ENCODE measurements around the gene KRTAP4-7.
"Not testable (repeated sequence)": the region's sequence is repeated elsewhere in the genome, so short reads cannot be mapped to it uniquely, and the experiment has no call there.

Gene KRTAP4-7

DNA sequence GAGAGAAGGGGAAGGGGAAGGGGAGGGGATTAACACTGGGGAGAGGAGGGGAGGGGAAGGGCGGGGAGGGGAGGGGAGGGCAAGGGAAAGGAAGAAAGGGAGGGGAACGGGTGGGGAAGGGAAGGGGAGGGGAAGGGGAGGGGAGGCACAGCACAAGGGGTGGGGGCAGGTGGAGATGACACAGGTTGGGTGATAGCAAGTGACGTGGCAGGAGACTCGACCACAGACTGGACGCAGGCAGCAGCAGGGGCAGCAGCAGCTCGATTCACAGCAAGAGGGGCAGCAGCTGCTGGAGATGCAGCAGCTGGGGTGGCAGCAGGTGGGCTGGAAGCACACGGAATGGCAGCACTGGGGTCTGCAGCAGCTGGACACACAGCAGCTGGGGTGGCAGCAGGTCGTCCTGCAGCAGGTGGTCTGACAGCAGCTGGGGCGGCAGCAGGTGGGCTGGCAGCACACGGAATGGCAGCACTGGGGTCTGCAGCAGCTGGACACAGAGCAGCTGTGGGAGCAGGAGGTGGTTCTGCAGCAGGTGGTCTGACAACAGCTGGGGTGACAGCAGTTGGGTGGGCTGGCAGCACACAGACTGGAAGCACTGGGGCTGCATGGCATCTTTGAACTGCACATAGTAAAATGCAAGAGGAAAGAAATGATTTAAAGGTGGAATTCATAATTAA, 17.8 kb downstream of the KRTAP4-7 start, which contains the start of gene KRTAP4-16:
Gene KRTAP4-16 (minus strand): TSS at position 624 of the 674 bp plus-strand sequence. CDS start 0 bp downstream, at position 624.
- TF ChIP-seq, protein P1, sequence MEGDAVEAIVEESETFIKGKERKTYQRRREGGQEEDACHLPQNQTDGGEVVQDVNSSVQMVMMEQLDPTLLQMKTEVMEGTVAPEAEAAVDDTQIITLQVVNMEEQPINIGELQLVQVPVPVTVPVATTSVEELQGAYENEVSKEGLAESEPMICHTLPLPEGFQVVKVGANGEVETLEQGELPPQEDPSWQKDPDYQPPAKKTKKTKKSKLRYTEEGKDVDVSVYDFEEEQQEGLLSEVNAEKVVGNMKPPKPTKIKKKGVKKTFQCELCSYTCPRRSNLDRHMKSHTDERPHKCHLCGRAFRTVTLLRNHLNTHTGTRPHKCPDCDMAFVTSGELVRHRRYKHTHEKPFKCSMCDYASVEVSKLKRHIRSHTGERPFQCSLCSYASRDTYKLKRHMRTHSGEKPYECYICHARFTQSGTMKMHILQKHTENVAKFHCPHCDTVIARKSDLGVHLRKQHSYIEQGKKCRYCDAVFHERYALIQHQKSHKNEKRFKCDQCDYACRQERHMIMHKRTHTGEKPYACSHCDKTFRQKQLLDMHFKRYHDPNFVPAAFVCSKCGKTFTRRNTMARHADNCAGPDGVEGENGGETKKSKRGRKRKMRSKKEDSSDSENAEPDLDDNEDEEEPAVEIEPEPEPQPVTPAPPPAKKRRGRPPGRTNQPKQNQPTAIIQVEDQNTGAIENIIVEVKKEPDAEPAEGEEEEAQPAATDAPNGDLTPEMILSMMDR (IDR thresholded peaks at IDR 0.05; ENCODE audit: low read depth, low read length): no peak
- TF ChIP-seq, protein P2, sequence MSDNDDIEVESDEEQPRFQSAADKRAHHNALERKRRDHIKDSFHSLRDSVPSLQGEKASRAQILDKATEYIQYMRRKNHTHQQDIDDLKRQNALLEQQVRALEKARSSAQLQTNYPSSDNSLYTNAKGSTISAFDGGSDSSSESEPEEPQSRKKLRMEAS (IDR thresholded peaks at IDR 0.05; ENCODE audit: low read depth, low read length): no peak
- TF ChIP-seq MYC (IDR thresholded peaks at IDR 0.05; ENCODE audit: low read depth, low read length): no peak
- TF ChIP-seq POLR2A (IDR thresholded peaks at IDR 0.05; ENCODE audit: extremely low read depth, insufficient read length): no peak
- no peak for DNase-seq (ENCODE audit: low read depth)
- H3K4me3 ChIP-seq (ENCODE audit: low read depth, low read length): no peak within 1 kb of the TSS

- H3K4me3 ChIP-seq (ENCODE audit: low read depth, low read length): no peak overlapping the region
- no peak for DNase-seq (ENCODE audit: low read depth)
- TF ChIP-seq, protein P2 (IDR thresholded peaks at IDR 0.05; ENCODE audit: low read depth, low read length): no peak
- TF ChIP-seq, protein P1 (IDR thresholded peaks at IDR 0.05; ENCODE audit: low read depth, low read length): no peak
- TF ChIP-seq MYC (IDR thresholded peaks at IDR 0.05; ENCODE audit: low read depth, low read length): no peak
- no peak for TF ChIP-seq POLR2A (IDR thresholded peaks at IDR 0.05; ENCODE audit: extremely low read depth, insufficient read length)
Observed at GRCh38 chr17:41103896-41104295, 19.9 kb downstream of the KRTAP4-7 start.

DNA sequence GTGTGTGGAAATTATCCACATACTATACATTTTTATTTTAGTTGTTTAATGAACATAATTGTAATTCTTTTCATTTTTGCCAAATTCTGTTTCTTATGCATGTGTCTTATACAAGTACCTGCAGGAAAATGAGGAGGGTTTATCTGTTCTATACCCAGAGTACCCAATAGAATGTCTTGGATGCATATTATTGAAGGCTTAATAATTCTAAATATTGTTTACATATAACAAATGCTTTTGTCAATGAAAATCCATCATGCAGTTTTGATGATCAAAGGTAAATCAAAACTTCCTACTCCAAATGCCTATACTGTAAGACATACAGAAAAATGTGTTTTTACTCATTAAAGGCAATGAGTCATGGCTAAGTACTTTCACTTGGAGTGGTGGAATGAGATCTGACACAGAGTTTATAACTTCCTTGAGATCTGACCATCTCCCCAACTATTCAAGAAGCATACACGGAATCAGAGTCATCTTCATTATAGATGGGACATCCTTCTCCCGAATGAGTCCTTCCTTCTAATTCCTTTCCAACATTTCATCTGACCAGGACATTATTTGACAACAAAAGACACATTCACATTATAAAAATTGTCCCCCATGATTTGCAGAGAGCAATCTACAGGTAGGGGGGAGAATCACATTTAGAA, 20.6 kb downstream of the KRTAP4-7 start:
- not testable (repeated sequence) for DNase-seq (ENCODE audit: low read depth); H3K4me3 ChIP-seq (ENCODE audit: low read depth, low read length)

DNA sequence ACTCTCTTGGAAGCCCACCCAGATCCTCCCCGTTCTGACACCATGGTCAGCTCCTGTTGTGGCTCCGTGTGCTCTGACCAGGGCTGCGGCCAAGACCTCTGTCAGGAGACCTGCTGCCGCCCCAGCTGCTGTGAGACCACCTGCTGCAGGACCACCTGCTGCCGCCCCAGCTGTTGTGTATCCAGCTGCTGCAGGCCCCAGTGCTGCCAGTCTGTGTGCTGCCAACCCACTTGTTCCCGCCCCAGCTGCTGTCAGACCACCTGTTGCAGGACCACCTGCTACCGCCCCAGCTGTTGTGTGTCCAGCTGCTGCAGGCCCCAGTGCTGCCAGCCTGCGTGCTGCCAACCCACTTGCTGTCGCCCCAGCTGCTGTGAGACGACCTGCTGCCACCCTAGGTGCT, 21.4 kb downstream of the KRTAP4-7 start, which contains the start of gene KRTAP4-9:
Gene KRTAP4-9 (plus strand): TSS at position 43 of the 400 bp plus-strand sequence. CDS start 0 bp downstream, at position 43.
- DNase-seq (ENCODE audit: low read depth); H3K4me3 ChIP-seq (ENCODE audit: low read depth, low read length): not testable (repeated sequence)

DNA sequence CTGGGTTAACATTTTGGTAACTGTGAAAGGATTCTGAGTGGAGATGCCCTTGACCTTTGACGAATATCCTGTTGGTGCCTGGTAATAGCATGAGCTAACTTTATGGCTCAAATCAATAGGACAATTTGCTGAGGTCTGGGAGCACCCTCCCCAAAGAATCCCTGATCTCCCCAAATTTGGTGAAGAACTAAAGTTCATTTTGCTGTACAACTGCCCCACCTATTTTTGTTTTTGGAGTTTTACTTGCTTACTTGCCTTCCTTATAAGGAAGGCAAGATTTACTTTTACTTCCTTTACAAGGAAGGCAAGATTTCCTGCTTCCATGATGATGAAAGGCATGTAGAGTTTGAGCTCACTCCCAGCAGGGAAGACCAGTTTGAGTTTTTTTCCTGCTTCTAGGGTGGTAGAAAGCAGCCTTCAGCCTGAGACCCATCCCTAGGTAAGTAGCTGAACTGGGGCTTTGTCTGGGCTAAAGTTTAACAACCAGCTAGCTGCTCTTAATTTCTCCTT, 24.0 kb downstream of the KRTAP4-7 start:
- no peak for TF ChIP-seq POLR2A (IDR thresholded peaks at IDR 0.05; ENCODE audit: extremely low read depth, insufficient read length)
- TF ChIP-seq, protein P1 (IDR thresholded peaks at IDR 0.05; ENCODE audit: low read depth, low read length): no peak
- no peak for DNase-seq (ENCODE audit: low read depth)
- H3K4me3 ChIP-seq (ENCODE audit: low read depth, low read length): no peak overlapping the region

GRCh38 chr17:41108728-41109386, 24.9 kb downstream of the KRTAP4-7 start:
- DNase-seq (ENCODE audit: low read depth); H3K4me3 ChIP-seq (ENCODE audit: low read depth, low read length): not testable (repeated sequence)

- no peak for DNase-seq (ENCODE audit: low read depth)
- TF ChIP-seq, protein P2 (IDR thresholded peaks at IDR 0.05; ENCODE audit: low read depth, low read length): no peak
- no peak for TF ChIP-seq POLR2A (IDR thresholded peaks at IDR 0.05; ENCODE audit: extremely low read depth, insufficient read length)
- no peak for TF ChIP-seq MYC (IDR thresholded peaks at IDR 0.05; ENCODE audit: low read depth, low read length)
- no peak overlapping the region for H3K4me3 ChIP-seq (ENCODE audit: low read depth, low read length)
Observed at GRCh38 chr17:41111151-41111885, 27.4 kb downstream of the KRTAP4-7 start.
